Astrocyte (in vitro differentiated cells and primary cell): ENCODE results near the gene LRPAP1. TPM values are rescaled to one million over a fixed set of nuclear protein-coding genes. Genes with fewer than 3 reads are reported as not detected.

Source experiments
- DNase-seq: peaks from one replicate; pipeline ENCODE4 v3.0.0-alpha.2; 2010; ENCODE audit warnings: low read depth
- FAIRE-seq: peaks from 2 replicates; lab custom pipeline; 2011; peaks lifted over from hg19 to GRCh38; lab: Jason Lieb, UNC
- H2AFZ ChIP-seq: 2 replicates; pipeline ENCODE4 v1.6.0; 2012; ENCODE audit warnings: low read depth, low read length, inconsistent platforms
- H3K27ac ChIP-seq: 2 replicates; pipeline ENCODE4 v1.5.1; 2011; ENCODE audit warnings: low read depth, low read length, inconsistent platforms
- H3K27me3 ChIP-seq: 2 replicates; pipeline ENCODE4 v1.6.0; 2011; ENCODE audit warnings: low read length, inconsistent platforms; ENCODE audit not compliant: insufficient read depth
- H3K36me3 ChIP-seq: 2 replicates; pipeline ENCODE4 v1.5.1; 2011; ENCODE audit warnings: low read length, inconsistent platforms; ENCODE audit not compliant: insufficient read depth
- H3K4me1 ChIP-seq: 2 replicates; pipeline ENCODE4 v1.5.1; 2011; ENCODE audit warnings: low read length, inconsistent platforms; ENCODE audit not compliant: insufficient read depth
- H3K4me2 ChIP-seq: 2 replicates; pipeline ENCODE4 v1.6.0; 2012; ENCODE audit warnings: low read length, inconsistent platforms
- H3K4me3 ChIP-seq: 2 replicates; pipeline ENCODE4 v1.5.1; 2011; ENCODE audit warnings: low read depth, mild to moderate bottlenecking, low read length, inconsistent platforms; ENCODE audit not compliant: insufficient read depth
- H3K79me2 ChIP-seq: 2 replicates; pipeline ENCODE4 v1.6.0; 2012; ENCODE audit warnings: mild to moderate bottlenecking, low read length, inconsistent platforms; ENCODE audit not compliant: insufficient read depth
- H3K9ac ChIP-seq: 2 replicates; pipeline ENCODE4 v1.6.0; 2012; ENCODE audit warnings: mild to moderate bottlenecking, low read length, inconsistent platforms
- H3K9me3 ChIP-seq: 2 replicates; pipeline ENCODE4 v1.5.1; 2012; ENCODE audit warnings: low read depth, mild to moderate bottlenecking, low read length, inconsistent platforms; ENCODE audit not compliant: insufficient read depth
- H4K20me1 ChIP-seq: 2 replicates; pipeline ENCODE4 v1.6.0; 2012; ENCODE audit warnings: low read length, inconsistent platforms; ENCODE audit not compliant: insufficient read depth
- H3K27ac Mint-ChIP-seq: one replicate; pipeline ENCODE4 v1.8.0; 2021; ENCODE audit warnings: mild to moderate bottlenecking, mixed read lengths; ENCODE audit not compliant: unreplicated experiment
- H3K27me3 Mint-ChIP-seq: one replicate; pipeline ENCODE4 v1.8.0; 2021; ENCODE audit warnings: low read depth, mixed read lengths; ENCODE audit not compliant: unreplicated experiment
- H3K36me3 Mint-ChIP-seq: one replicate; pipeline ENCODE4 v1.8.0; 2021; ENCODE audit warnings: low read depth, mixed read lengths; ENCODE audit not compliant: unreplicated experiment
- H3K4me1 Mint-ChIP-seq: one replicate; pipeline ENCODE4 v1.8.0; 2021; ENCODE audit warnings: low read depth, mixed read lengths; ENCODE audit not compliant: unreplicated experiment
- H3K4me3 Mint-ChIP-seq: one replicate; pipeline ENCODE4 v1.8.0; 2021; ENCODE audit warnings: mild to moderate bottlenecking, moderate library complexity, mixed read lengths; ENCODE audit not compliant: unreplicated experiment
- H3K9me3 Mint-ChIP-seq: one replicate; pipeline ENCODE4 v1.8.0; 2021; ENCODE audit warnings: mild to moderate bottlenecking, mixed read lengths; ENCODE audit not compliant: unreplicated experiment
- EZH2 ChIP-seq: IDR thresholded peaks from 2 replicates; pipeline ENCODE4 v1.6.1; 2012; ENCODE audit warnings: mild to moderate bottlenecking, low read length, inconsistent platforms; ENCODE audit not compliant: insufficient read depth
- total RNA-seq: library from RNA; stranded (reverse); gene quantifications from 2 replicates; pipeline ENCODE4 v1.2.1, GENCODE V29; 2021
- TF ChIP-seq, protein P1 (sequence below): IDR thresholded peaks from 2 replicates; pipeline ENCODE4 v1.5.1; 2011; ENCODE audit warnings: low read depth, mild to moderate bottlenecking, inconsistent platforms, low read length, moderate library complexity; ENCODE audit not compliant: insufficient read depth

LRPAP1 gene
- total RNA-seq, 1 donor from 2014 or later, result 191 TPM

DNA sequence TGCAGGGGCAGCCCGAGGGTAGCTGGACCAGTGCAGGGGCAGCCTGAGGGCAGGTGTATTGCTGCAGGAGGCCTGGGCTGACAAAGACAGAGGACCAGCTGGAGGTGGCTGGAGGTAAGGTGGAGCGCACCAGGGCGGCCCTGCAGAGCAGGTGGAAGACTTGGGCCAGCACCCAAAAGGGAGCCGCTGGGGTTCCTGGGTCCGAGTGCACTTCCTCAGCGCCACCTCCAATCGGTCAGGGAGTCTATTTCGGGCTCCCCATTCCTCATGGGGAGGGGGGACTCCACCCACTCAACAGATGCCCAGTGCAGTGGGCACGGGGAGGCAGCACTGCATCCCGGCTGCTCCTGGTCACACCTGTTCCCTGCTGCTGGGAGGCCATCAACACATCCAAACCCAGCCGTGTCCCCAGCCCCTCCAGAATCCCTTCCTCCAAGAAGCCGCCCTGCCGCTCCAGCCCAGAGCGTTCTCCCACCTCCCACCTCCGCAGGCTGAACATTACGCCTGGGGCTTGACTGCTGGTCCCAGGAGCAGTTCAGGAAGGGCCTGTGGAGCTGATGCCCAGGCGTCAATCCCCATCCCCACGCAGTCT is 1.5 kb downstream of the LRPAP1 start:
- Histone ChIP-seq H3K4me1 (peaks cover 14% of the 10 kb centered on the region), H4K20me1 (peaks cover 56% of the 10 kb centered on the region), H3K4me2 (peak overlapping the region; percentile 97), H3K79me2 (peaks cover 56% of the 10 kb centered on the region), H3K9ac (peak overlapping the region; percentile 87), H3K27me3 (no peaks in the 10 kb centered on the region), H3K27ac (no peak overlapping the region), H3K9me3 (no peaks in the 10 kb centered on the region), H3K4me3 (peak overlapping the region; percentile 76), H2AFZ (no peak overlapping the region), H3K36me3 (no peaks in the 10 kb centered on the region)
- TF ChIP-seq, protein P1, sequence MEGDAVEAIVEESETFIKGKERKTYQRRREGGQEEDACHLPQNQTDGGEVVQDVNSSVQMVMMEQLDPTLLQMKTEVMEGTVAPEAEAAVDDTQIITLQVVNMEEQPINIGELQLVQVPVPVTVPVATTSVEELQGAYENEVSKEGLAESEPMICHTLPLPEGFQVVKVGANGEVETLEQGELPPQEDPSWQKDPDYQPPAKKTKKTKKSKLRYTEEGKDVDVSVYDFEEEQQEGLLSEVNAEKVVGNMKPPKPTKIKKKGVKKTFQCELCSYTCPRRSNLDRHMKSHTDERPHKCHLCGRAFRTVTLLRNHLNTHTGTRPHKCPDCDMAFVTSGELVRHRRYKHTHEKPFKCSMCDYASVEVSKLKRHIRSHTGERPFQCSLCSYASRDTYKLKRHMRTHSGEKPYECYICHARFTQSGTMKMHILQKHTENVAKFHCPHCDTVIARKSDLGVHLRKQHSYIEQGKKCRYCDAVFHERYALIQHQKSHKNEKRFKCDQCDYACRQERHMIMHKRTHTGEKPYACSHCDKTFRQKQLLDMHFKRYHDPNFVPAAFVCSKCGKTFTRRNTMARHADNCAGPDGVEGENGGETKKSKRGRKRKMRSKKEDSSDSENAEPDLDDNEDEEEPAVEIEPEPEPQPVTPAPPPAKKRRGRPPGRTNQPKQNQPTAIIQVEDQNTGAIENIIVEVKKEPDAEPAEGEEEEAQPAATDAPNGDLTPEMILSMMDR, result no peak
- H3K4me1 Mint-ChIP-seq, result peaks cover 8% of the 10 kb centered on the region
- H3K36me3 Mint-ChIP-seq, result peaks cover 7% of the 10 kb centered on the region
- peaks cover 10% of the 10 kb centered on the region for H3K9me3 Mint-ChIP-seq
- no peak for FAIRE-seq
- no peak overlapping the region for H3K27ac Mint-ChIP-seq
- DNase-seq, result no peak
- H3K27me3 Mint-ChIP-seq, result peaks cover 19% of the 10 kb centered on the region
- H3K4me3 Mint-ChIP-seq, result peak overlapping the region; percentile 90

DNA sequence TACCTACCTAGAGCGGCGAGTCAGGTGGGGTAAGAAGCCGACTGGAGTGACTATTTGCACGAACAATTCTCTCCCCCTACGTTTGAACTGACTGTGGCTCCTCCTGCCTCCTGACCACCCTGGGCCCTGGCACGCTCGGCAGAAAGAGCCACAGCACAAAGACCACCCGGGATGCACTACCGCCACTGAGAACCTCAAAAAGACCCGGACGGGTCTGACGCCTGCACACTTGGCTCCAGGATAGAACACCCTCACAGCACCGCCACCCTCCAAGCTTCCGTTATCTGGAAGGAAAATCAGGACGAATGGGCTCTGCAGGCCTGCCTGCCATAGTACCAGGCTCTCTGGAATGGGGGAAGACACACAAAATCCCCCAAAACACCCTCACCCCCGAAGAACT is 2.2 kb downstream of the LRPAP1 start:
- Histone ChIP-seq H4K20me1 (peaks cover 63% of the 10 kb centered on the region), H3K27ac (no peak overlapping the region), H3K4me3 (no peak overlapping the region), H3K79me2 (peaks cover 56% of the 10 kb centered on the region), H3K4me1 (peaks cover 14% of the 10 kb centered on the region), H3K9ac (no peak overlapping the region), H3K9me3 (no peaks in the 10 kb centered on the region), H3K4me2 (peak overlapping the region; percentile 97), H3K36me3 (no peaks in the 10 kb centered on the region), H3K27me3 (no peaks in the 10 kb centered on the region), H2AFZ (no peak overlapping the region)
- Mint-ChIP-seq H3K27ac (no peak overlapping the region), H3K27me3 (peaks cover 13% of the 10 kb centered on the region), H3K36me3 (peaks cover 7% of the 10 kb centered on the region), H3K4me1 (peaks cover 8% of the 10 kb centered on the region), H3K9me3 (peaks cover 4% of the 10 kb centered on the region), H3K4me3 (no peak overlapping the region)
- FAIRE-seq (no peak), DNase-seq (no peak)
- no peak for TF ChIP-seq EZH2
- TF ChIP-seq, protein P1, result no peak

- Histone ChIP-seq H3K4me3 (no peak overlapping the region), H3K27ac (no peak overlapping the region), H3K36me3 (no peaks in the 10 kb centered on the region), H4K20me1 (peaks cover 70% of the 10 kb centered on the region), H3K4me2 (no peak overlapping the region), H3K4me1 (peaks cover 14% of the 10 kb centered on the region), H3K79me2 (peaks cover 56% of the 10 kb centered on the region), H3K27me3 (no peaks in the 10 kb centered on the region), H3K9me3 (no peaks in the 10 kb centered on the region), H3K9ac (no peak overlapping the region), H2AFZ (no peak overlapping the region)
- no peak for TF ChIP-seq EZH2
- TF ChIP-seq, protein P1, result no peak
- Mint-ChIP-seq H3K27me3 (peaks cover 10% of the 10 kb centered on the region), H3K4me3 (peak overlapping the region; percentile 36), H3K9me3 (peaks cover 2% of the 10 kb centered on the region), H3K4me1 (peaks cover 8% of the 10 kb centered on the region), H3K36me3 (peaks cover 11% of the 10 kb centered on the region), H3K27ac (no peak overlapping the region)
- DNase-seq, result no peak
- FAIRE-seq, result no peak
Observed at GRCh38 chr4:3529363-3529762, 2.9 kb downstream of the LRPAP1 start.
